PC-9 (cell line): ENCODE measurements around the gene ST6GALNAC2.

ENCODE experiments used
- EZH2 ChIP-seq: fragments of 200-600 bp; sonication (generic); IDR thresholded peaks from 2 replicates; pipeline ENCODE4 v1.8.0; 2017; ENCODE audit warnings: antibody characterized with exemption, low read depth
- TF ChIP-seq, protein P1 (sequence below): fragments of 200-600 bp; sonication (generic); conservative IDR thresholded peaks from 2 replicates; pipeline ENCODE4 v1.6.1; 2017; ENCODE audit warnings: mixed run types, antibody characterized with exemption, mild to moderate bottlenecking, moderate library complexity

DNA sequence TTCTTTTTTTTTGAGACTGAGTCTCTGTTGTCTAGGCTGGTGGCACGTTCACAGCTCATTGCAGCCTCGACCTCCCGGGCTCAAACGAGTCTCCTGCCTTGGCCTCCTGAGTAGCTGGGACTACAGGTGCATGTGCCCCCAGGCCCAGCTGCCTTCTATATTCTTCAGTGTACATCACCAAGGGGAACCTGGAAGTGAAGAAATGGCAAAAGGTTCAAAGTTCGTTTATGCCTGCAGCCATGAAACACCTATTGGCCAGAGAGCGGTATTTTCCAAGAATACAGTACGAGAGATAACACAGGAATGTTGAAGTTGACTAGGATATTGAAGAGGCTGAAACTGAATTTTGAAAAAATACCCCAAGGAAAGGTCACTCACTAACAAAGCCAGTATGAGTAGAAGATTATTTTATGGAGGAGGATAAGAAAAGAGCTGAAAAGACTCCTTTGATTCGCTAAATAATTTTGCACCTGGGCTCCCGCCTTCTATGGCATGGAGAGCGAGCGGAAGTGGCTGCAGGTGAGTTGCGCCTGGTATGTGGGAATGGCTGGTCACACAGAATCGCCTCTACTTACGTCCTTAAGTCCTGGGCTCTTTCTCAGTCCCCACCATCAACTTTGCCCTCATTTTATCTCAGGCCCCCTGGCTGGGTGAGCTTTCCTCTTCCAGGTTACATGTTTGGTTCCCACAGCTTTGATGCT lies 48.1 kb upstream of the ST6GALNAC2 start:
- no peak for TF ChIP-seq EZH2
- TF ChIP-seq, protein P1, sequence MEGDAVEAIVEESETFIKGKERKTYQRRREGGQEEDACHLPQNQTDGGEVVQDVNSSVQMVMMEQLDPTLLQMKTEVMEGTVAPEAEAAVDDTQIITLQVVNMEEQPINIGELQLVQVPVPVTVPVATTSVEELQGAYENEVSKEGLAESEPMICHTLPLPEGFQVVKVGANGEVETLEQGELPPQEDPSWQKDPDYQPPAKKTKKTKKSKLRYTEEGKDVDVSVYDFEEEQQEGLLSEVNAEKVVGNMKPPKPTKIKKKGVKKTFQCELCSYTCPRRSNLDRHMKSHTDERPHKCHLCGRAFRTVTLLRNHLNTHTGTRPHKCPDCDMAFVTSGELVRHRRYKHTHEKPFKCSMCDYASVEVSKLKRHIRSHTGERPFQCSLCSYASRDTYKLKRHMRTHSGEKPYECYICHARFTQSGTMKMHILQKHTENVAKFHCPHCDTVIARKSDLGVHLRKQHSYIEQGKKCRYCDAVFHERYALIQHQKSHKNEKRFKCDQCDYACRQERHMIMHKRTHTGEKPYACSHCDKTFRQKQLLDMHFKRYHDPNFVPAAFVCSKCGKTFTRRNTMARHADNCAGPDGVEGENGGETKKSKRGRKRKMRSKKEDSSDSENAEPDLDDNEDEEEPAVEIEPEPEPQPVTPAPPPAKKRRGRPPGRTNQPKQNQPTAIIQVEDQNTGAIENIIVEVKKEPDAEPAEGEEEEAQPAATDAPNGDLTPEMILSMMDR = no peak
